CD4-positive, alpha-beta T cell treated with Interleukin-6 for 4 hours (primary cell): ENCODE data around the gene CD247.
A peak's percentile ranks its signal among the peaks of the same experiment; 100 is the strongest.

Experiments used
- DNase-seq: peaks from one replicate; pipeline ENCODE4 v3.0.0-alpha.2; 2020; ENCODE audit warnings: mixed read lengths

The CD247 gene

GRCh38 chr1:167457936-167458584 lies 60.3 kb downstream of the CD247 start:
- DNase-seq: no peak

DNA sequence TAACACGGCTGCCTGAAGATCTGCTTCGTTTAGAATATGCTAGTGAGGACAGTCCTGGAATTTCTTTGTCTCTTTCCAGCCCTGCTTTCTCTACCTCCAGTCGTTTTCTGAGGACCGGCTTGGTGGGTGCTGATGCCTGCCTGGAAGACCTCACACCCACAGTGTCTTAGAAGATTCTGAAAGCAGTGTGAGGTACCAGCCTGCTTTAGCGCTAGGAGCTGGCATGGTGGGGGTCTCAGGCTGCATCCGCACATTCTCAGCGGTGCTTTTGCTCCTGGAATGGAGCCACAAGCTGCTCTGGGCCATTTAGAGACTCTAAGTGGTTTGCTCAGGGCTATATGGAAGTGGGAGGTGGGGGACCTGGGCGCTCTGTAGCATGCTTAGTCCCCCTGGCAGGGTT lies 61.4 kb downstream of the CD247 start:
- no peak for DNase-seq

DNA sequence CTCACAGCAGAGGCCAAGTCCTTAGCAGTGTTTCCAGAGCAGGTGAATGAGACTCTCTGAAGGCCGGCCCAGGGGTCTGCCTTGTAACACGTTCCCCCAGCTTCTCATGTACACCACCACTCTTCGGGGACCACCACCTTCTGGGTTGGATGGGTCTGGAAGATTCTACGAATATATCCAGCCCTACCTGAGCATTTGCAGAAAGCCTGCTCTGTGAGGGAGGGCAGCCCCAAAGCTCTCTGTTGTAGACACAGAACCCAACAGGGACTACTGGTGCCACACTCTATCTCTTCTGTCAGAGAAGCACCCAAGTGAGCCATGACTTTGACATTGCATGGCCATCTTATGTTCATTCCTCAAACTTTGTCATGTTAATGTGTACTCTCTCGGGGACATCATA lies 61.8 kb downstream of the CD247 start:
- no peak for DNase-seq

DNA sequence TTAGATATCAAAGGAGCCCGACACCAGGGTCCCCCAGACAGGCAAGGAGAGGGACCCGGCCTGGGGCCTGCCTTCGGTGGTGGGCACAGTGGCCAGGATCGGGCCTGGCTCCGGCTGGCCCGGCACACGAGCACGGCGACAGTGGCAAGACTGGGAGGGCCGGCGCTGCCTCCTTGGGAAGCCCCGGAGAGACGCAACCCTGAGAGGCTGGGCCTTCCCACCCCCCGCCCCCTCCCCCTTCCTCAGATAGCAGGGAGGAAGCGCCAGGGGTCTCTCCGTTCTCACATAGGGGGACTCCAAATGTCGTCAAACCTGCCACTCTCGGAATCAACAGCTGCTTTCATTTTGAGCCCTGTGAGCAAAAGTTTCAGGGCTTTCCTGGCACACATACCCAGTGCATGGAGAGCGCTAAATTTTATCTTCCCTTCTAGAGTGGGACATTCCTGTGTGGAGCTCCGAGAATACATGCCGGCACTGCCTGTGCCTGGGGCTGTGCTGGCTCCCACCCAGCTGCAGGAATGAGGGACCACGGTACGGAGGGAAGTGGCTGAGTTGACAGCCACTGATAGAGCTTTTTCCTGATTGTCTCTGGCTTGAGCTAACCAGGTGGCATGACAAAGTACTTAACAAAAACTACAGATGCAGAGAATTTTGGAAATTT lies 62.4 kb downstream of the CD247 start:
- DNase-seq: peak; percentile 37

- peak; percentile 88 for DNase-seq
Observed at GRCh38 chr1:167454894-167455785, 63.2 kb downstream of the CD247 start.

- DNase-seq: peak; percentile 45
Observed at GRCh38 chr1:167454304-167454893, 63.9 kb downstream of the CD247 start.

GRCh38 chr1:167453123-167453522 lies 65.2 kb downstream of the CD247 start:
- peak; percentile 56 for DNase-seq

GRCh38 chr1:167452483-167452882 lies 65.8 kb downstream of the CD247 start:
- DNase-seq: peak; percentile 13

GRCh38 chr1:167450843-167451242 lies 67.5 kb downstream of the CD247 start:
- DNase-seq: peak; percentile 23

DNA sequence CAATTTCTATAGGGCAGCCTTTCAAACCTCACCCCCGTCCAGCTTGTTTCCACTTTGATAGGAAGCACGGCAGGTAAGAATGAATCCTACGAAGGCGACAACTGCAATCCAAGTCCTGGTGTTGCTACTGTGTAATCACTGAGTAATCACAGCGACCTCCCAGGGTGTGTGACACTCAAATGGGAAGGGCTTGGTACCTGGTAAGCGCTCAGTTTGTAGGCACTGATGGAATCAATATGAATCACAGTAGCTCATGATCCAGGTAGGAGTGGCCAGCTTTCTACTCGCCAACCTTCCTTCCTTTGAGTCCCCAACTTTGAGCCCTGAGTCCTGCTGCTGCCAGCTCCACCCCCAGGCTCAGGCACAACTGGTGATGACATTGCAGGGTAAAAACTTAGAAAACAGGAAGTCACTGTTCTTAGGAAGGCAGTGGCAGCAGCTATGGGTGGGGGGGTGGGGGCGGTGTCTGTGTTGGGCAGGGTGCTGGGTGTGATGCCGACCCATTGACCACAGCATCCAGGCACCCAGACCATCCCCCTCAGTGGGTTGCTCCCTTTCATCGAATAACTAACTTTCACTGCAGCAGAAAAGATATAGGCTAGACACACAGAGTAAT lies 70.7 kb downstream of the CD247 start:
- peak; percentile 79 for DNase-seq

GRCh38 chr1:167446966-167447365 lies 71.4 kb downstream of the CD247 start:
- DNase-seq: peak; percentile 1

DNA sequence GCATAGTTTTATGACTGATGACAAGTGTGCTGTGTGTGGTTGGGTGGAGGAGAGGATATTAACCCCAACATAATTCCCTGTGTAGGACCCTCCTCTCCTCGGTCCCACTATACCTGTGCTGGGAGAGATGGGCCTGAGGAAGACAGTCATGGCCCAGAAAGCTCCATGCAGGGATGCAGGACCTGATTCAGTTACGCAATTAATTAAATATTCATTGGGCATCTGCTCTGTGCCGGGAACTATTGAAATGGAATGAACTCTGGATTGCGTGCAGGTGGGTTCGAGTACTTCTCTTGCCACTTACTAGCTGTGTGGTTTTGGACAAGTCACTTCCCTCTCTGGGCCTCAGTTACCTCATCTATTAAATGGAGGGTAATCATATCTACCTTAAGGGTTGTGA lies 74.6 kb downstream of the CD247 start:
- no peak for DNase-seq

GRCh38 chr1:167442854-167443565 lies 75.3 kb downstream of the CD247 start:
- DNase-seq: peak; percentile 0

DNA sequence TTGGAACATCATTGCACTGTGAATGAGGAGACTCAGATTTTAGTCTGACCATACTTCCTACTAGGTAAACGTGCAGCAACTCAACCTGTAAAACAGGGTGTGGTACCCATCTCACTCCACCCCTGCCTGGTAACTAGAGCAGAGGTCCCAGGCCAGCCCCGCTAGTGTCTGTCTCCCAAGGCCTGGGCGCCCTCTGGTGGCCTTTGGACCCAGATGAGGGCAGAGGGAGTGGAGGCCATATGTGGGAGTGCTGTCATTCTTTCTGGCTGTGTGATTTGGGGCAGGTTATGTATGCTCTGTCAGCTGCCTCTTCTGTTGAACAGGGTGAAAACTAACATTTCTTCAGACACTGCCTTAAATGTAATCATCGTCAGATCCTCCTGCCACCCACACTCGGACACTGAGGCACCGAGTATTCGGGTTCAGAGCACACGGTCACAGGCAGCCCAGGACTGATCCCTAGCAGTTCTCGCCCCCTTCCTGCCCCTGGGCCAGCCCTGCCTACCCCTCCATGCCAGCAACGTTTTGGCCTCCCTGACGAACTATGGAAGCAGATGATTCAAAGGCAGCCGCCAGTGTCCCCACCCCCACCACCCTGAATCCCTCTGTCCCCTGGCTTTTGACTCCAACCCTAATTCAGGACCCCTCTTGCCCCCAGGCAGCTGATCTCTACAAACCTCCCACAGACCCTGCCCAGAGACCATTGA lies 76.0 kb downstream of the CD247 start:
- DNase-seq: peak; percentile 90

DNA sequence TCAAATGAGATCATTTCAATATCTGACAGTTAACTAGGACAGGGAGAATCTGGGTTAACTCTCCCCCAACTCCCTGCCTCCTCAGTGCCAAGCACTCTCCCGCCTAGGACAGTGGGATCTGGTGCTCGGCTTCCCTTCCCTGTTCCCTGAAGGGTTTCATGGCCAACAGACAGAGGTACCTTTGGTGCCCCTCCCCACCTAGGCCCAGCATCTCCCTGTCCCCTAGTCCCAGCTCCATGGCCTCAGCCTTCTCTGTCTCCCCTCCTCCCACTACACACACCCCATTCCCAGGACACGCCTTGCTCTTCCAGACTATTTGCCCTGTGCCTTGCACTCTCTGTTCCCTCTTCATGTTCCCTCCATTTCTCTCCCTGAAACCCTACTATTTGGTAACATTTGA lies 77.1 kb downstream of the CD247 start:
- peak; percentile 1 for DNase-seq

DNA sequence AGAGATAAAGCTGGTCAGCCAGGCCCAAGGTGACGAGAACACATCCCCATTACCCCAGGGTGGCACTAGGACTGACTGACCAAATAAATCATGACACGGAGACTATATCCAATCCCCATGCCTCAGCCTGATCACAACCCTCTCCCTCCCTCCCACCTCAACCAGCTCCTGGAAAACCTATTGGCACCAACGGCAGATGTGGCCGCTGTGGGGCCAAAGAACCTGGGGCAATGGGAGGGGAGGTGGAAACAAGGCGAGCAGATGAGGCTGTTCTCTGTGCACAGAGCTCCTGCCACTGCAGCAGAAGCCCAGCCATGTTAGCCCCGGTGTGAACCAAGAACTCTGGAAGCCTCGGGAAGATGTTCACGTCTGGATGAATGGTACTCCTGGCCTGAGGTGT lies 77.6 kb downstream of the CD247 start:
- peak; percentile 1 for DNase-seq

DNA sequence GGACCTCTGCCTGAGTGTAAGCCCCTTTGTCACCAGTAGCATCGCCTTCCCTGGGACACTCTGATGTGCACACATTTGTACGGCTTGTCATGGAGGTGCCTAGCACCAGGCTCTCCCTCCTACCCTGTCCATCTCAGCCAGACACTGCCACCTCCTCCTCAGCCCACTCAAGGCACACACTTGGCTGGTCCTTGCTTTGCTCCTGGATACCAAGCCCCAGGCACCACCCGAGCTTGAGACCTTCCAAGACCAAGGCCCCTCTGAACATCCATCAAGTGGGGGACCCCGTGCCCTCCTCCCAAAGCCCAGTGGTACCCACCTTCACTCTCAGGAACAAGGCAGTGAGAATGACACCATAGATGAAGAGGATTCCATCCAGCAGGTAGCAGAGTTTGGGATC lies 78.0 kb downstream of the CD247 start:
- DNase-seq: peak; percentile 1

GRCh38 chr1:167439301-167439988 lies 78.9 kb downstream of the CD247 start:
- DNase-seq: peak; percentile 34

GRCh38 chr1:167438171-167439138 lies 79.9 kb downstream of the CD247 start:
- peak; percentile 59 for DNase-seq

GRCh38 chr1:167435484-167435883 lies 82.8 kb downstream of the CD247 start:
- no peak for DNase-seq
